ENCODE measurements around the gene EMP1.

- TF ChIP-seq POLR2A (IDR thresholded peaks at IDR 0.05; ENCODE audit: low read length) (no peak), GATA1 (IDR thresholded peaks at IDR 0.05; ENCODE audit: low read depth, low read length) (no peak)
Observed at GRCh38 chr12:13177373-13177772, 19.2 kb upstream of the EMP1 start.

All from erythroblast (primary cell).